A673 (cell line): ENCODE data around the gene ATG9B. TPM values are rescaled to one million over a fixed set of nuclear protein-coding genes. Genes with fewer than 3 reads are reported as not detected.

Experiments used
- BruUV-seq: library from RNA; stranded (reverse); fragments of 400-500 nt; replicated peaks from 2 replicates; lab custom pipeline; 2021; lab: Mats Ljungman, UMichigan
- CTCF ChIA-PET: fragments of 300-600 bp; sonication (Branson Sonifier 250); formaldehyde crosslinking; loops from one replicate; lab custom pipeline; 2022; ENCODE audit warnings: antibody characterized with exemption; lab: Charles Lee
- POLR2A ChIA-PET: fragments of 300-600 bp; sonication (Branson Sonifier 250); formaldehyde crosslinking; loops from one replicate; lab custom pipeline; 2022; ENCODE audit warnings: antibody characterized with exemption; ENCODE audit not compliant: low non-redundant PET; lab: Charles Lee
- DNase-seq: peaks from one replicate; pipeline ENCODE4 v3.0.0-alpha.2; 2015; ENCODE audit warnings: low spot score
- H3K27ac ChIP-seq: fragments of 200-600 bp; sonication (generic); 2 replicates; pipeline ENCODE4 v1.5.1; 2016; ENCODE audit warnings: mixed run types, low read depth, mild to moderate bottlenecking, mixed read lengths, antibody characterized with exemption, low read length; ENCODE audit not compliant: poor library complexity, severe bottlenecking
- H3K27me3 ChIP-seq: fragments of 200-600 bp; sonication (generic); replicated peaks from 2 replicates; pipeline ENCODE4 v1.6.1; 2017; ENCODE audit warnings: mixed run types, low read depth, mild to moderate bottlenecking, mixed read lengths, antibody characterized with exemption, low read length; ENCODE audit not compliant: insufficient read depth, poor library complexity
- H3K36me3 ChIP-seq: fragments of 200-600 bp; sonication (generic); 2 replicates; pipeline ENCODE4 v1.6.1; 2016; ENCODE audit warnings: mixed run types, mild to moderate bottlenecking, mixed read lengths, antibody characterized with exemption, low read length; ENCODE audit not compliant: insufficient read depth, poor library complexity, severe bottlenecking
- H3K4me1 ChIP-seq: fragments of 200-600 bp; sonication (generic); 2 replicates; pipeline ENCODE4 v1.6.1; 2017; ENCODE audit warnings: mixed run types, mild to moderate bottlenecking, mixed read lengths, antibody characterized with exemption, low read length; ENCODE audit not compliant: insufficient read depth, poor library complexity, severe bottlenecking
- H3K4me3 ChIP-seq: fragments of 200-600 bp; sonication (generic); 2 replicates; pipeline ENCODE4 v1.5.1; 2016; ENCODE audit warnings: low read depth, mixed run types, mild to moderate bottlenecking, mixed read lengths, low read length; ENCODE audit not compliant: poor library complexity, severe bottlenecking
- H3K9me3 ChIP-seq: fragments of 200-600 bp; sonication (generic); 2 replicates; pipeline ENCODE4 v1.6.1; 2016; ENCODE audit warnings: mixed run types, low read depth, mild to moderate bottlenecking, mixed read lengths, antibody characterized with exemption, low read length; ENCODE audit not compliant: poor library complexity, severe bottlenecking
- CTCF ChIP-seq: fragments of 300-800, 200-600 bp; sonication (generic); conservative IDR thresholded peaks from 2 replicates; pipeline ENCODE4 v1.5.1; 2017; ENCODE audit warnings: low read depth, mild to moderate bottlenecking, antibody characterized with exemption, low read length, moderate library complexity, mixed read lengths
- EZH2 ChIP-seq: fragments of 200-600 bp; sonication (generic); IDR thresholded peaks from 2 replicates; pipeline ENCODE4 v1.6.1; 2017; ENCODE audit warnings: borderline replicate concordance, low read depth, mild to moderate bottlenecking, mixed read lengths, antibody characterized with exemption, low read length; ENCODE audit not compliant: poor library complexity, severe bottlenecking
- intact Hi-C: fragments of 100-400 bp; cut with micrococcal nuclease; formaldehyde crosslinking; loops from one replicate; pipeline ENCODE4 v1.10.0; 2022; ENCODE audit not compliant: unreplicated experiment
- total RNA-seq: library from RNA; stranded (reverse); gene quantifications from 2 replicates; pipeline ENCODE4 v1.2.3, GENCODE V29; 2021

ATG9B gene
- total RNA-seq, 1 experiment from 2014 or later = 1.9 TPM

- CTCF ChIA-PET = interaction anchor here (0.6 kb wide), 1 partner anchor 50 kb away, joined by 3 read pairs; no protein-coding TSS in a partner anchor
- Histone ChIP-seq H3K4me1 (peaks cover 5% of the 10 kb centered on the region), H3K4me3 (no peak overlapping the region), H3K9me3 (no peaks in the 10 kb centered on the region), H3K27ac (no peak overlapping the region), H3K27me3 (no peaks in the 10 kb centered on the region), H3K36me3 (no peaks in the 10 kb centered on the region)
- POLR2A ChIA-PET = no interaction called here
- intact Hi-C loops = no loop called here
- no peak for DNase-seq
- no peak for TF ChIP-seq CTCF
- TF ChIP-seq EZH2 = no peak
- BruUV-seq = no TSS peak
Measured at GRCh38 chr7:150968734-150969372, 55.4 kb downstream of the ATG9B start.

- Histone ChIP-seq H3K27ac (no peak overlapping the region), H3K4me3 (no peak overlapping the region), H3K4me1 (peaks cover 5% of the 10 kb centered on the region), H3K9me3 (no peaks in the 10 kb centered on the region), H3K36me3 (no peaks in the 10 kb centered on the region), H3K27me3 (no peaks in the 10 kb centered on the region)
- DNase-seq = no peak
- ChIA-PET POLR2A (interaction anchor here (0.5 kb wide), 1 partner anchor 146 kb away, joined by 3 read pairs; no protein-coding TSS in a partner anchor), CTCF (interaction anchor here (0.6 kb wide), 1 partner anchor 51 kb away, joined by 3 read pairs; no protein-coding TSS in a partner anchor)
- intact Hi-C loops = no loop called here
- no peak for TF ChIP-seq EZH2
- TF ChIP-seq CTCF = no peak
- no TSS peak for BruUV-seq
Measured at GRCh38 chr7:150968056-150968733, 56.1 kb downstream of the ATG9B start.

DNA sequence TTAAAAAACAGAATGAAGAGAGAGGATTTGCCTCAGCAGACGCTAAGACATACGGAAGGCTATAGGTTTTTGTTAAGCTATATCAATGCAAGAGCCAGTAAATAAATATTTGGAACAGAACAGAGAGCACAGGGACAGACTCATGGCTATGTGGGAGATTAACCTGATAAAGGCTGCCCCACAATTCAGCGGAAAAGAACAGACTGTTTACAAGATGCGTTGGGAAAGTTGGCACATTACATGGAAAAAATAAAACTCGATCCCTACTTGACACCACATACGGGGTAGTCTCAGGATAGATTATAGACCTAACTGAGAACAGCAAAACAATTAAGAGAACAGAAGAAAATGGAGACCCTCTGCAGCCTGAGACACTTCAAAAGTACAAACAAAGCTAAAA is 56.9 kb downstream of the ATG9B start:
- no peaks in the 10 kb centered on the region for H3K36me3 ChIP-seq
- H3K27me3 ChIP-seq = no peaks in the 10 kb centered on the region
- H3K27ac ChIP-seq = no peak overlapping the region
- H3K4me3 ChIP-seq = no peak overlapping the region
- H3K4me1 ChIP-seq = peaks cover 5% of the 10 kb centered on the region
- H3K9me3 ChIP-seq = no peaks in the 10 kb centered on the region
- TF ChIP-seq CTCF (no peak), EZH2 (no peak)
- BruUV-seq = no TSS peak
- no peak for DNase-seq
- intact Hi-C loops = no loop called here
- CTCF ChIA-PET = no interaction called here
- POLR2A ChIA-PET = no interaction called here
